ENCODE data around the gene SORBS2. TPM values are rescaled to one million over a fixed set of nuclear protein-coding genes. Genes with fewer than 3 reads are reported as not detected.

SORBS2 gene
- total RNA-seq, 1 donor from 2014 or later: 819 TPM

DNA sequence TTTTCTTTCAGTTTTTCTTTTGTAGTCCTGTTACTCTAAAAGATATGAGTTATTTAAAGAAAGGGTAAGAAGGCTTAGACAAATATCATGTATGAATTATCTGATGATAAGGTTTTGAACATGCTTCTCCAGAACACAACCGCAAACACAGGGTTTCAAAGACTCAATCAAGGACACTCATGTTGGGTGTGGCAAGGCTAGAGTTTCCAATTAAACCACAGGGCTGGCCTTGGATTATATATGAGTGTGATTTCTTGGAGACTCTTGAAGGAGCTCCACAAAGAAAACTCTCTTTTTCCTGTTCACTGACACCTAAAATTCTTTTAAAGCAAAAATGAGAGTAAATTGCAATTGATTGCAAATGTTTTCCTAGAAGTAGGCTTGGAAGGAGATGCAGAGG lies 166.6 kb downstream of the SORBS2 start:
- intact Hi-C loops (cut with DNase I): no loop called here
- ATAC-seq (ENCODE audit: poor library complexity) (no peak), DNase-seq (no peak)

DNA sequence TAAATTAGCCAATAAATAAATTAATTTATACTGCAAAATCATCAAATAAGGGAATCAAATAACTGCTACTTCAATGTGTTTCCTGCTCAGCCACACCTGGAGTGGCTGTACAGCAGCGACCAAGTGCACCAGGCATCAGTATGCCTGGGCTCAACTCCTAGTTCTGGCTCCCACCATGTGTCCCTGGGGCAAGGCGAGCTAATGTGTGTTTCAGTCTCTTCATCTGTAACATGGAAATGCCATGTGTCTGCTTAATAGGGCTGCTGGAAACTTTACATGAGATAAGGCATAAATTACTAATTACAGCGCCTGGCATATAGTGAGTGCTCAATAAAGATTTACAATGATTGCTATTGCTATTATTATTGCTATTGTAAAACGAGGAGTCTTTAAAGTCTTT lies 167.6 kb downstream of the SORBS2 start:
- intact Hi-C loops (cut with DNase I): loop anchor here (5.0 kb wide), 1 partner anchor 393 kb away; no protein-coding TSS in a partner anchor
- ATAC-seq (ENCODE audit: poor library complexity) (no peak), DNase-seq (no peak)

DNA sequence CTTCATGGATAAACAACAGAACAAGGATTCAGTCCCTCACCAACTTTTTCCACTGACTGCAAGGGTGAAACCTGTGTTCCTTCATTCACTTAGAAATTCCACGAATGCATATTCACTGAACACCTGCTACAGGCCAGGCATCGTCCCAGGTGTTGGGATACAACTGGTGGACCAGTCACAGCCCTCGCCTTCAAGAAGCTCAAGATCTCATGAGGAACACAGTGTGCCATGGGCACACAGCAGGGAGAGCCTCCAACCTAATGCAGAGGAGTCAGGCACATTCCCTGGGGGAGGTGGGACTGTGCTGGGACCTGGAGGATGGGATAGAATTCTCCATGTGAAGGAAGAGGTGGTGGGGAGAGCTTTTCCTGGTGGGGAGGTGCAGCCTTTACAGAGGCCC lies 169.1 kb downstream of the SORBS2 start:
- DNase-seq: no peak
- intact Hi-C loops (cut with DNase I): loop anchor here (5.0 kb wide), 1 partner anchor 394 kb away; no protein-coding TSS in a partner anchor
- ATAC-seq (ENCODE audit: poor library complexity): no peak

DNA sequence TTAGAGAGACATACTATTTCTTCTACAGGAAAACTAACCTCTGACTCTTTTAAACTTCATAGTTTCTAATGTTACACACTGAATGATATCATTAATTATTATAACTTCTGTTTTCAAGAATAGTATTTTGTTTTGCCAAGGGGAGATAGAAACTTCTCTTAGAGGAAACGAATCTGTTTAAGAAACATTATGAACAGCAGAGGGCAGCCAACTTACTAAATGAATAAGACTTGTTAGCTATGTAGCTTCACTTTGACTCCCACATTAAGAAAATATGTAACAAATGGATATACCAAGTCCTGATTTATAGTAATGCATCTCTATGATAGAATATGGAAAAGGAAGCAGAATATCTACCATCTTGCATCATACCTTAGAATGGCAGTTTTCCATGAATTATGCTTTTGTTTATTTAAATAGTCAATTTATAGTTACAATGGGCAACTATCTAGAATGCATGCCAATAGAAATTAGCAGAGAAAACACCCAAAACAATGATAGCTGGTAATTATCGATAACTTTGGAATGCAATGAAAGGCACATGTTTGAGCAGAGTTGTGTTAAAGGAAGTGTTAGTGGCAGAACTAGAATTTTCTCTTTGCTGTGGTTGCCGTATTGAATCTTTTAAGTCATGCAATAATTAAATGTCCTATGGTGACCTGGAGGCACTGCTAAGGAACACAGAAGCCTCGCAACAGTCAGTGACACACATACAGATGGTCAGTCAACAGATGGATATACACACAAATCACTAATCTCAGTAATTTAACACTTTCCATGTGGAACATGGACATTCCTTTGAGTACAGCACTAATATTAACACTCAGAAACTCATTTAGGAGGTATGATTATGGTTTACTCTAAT lies 171.0 kb downstream of the SORBS2 start:
- intact Hi-C loops (cut with DNase I): loop anchor here (5.0 kb wide), 1 partner anchor 396 kb away; no protein-coding TSS in a partner anchor
- no peak for ATAC-seq (ENCODE audit: poor library complexity)
- DNase-seq: no peak

DNA sequence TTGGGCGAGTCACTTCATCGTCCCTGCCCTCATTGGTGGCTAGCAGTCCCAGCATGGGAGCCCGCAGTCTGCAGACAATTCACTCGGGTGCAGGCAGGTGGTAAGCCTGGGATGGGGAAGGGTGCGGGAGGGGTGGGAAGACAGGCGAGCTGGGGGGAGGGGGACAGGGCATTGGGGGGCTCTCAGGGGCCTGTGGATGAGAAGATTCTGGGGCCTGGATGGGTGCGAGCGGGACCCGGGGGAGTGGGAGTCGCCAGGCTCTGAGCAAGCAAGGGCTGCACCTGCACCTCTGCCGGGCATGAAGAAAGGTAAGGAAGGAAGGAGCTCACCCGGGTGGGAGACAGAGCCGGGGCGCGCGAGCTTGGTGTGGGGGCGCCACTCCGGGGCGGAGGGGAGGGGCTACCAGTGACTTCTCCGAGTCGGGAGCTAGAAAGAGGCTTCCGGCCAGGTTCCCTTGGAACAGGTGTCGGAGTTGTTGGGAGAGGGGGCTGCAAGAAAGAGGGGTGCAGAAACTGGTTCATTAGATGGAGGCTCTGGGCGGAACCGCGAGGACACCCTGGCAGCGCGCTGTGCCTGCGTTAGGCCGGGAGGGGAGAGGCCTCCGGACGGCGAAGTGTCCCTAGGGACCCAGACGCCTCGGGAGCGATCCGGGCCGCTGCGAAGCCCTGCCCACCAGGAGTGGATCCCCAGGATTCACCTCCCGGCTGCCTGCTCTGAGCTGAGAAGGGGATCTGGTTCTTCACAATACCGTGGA lies 173.3 kb downstream of the SORBS2 start:
- intact Hi-C loops (cut with DNase I): no loop called here
- ATAC-seq (ENCODE audit: poor library complexity): peak; percentile 37
- no peak for DNase-seq

DNA sequence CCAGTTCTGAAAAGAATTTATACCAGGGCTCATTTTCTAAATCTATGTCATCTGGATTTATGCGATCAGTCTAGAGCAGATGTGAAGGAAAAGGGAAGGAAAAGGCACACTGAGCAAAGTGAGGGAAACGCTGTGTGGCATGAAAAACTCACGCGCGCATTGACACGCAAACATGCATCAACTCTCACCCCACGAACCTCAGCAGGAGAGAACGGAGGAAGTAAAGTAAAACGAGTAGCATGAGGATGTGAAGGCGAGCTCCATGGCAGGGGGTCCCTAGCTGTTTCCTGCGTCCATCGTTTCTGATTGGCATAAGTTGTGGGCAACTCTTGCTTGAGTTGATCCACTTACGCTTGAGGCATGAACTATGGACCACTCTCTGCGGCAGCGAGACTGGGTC lies 173.9 kb downstream of the SORBS2 start:
- ATAC-seq (ENCODE audit: poor library complexity) (no peak), DNase-seq (no peak)
- intact Hi-C loops (cut with DNase I): no loop called here

DNA sequence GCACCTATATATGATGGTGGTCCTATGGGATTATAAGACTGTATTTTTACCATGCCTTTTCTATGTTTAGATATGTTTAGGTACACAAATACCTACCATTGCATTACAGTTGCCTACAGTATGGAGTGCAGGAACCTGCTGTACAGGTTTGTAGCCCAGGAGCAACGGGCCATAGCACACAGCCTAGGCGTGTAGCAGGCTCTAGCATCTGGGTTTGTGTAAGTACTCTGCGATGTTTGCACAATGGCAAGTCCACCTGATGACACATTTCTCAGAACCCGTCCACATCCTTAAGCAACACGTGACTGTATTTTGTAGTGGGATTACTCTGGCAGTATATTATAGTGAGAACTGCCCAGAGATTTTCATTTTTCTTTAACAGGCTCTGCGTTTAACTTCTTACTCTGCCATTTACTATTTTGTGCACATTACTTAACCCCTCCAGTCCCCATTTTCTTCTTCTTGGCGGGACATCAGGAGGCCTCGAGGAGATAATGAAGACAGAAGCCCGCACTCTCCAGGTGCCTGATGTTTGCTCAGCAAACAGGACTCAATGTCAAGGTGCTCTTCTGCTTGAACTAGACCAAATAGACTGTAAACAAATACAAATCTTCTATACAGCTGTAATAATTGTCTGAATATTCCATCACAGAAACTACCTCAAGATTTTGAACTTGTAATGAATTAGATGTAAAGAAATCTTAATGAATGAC lies 174.7 kb downstream of the SORBS2 start:
- DNase-seq (no peak), ATAC-seq (ENCODE audit: poor library complexity) (no peak)
- intact Hi-C loops (cut with DNase I): no loop called here

DNA sequence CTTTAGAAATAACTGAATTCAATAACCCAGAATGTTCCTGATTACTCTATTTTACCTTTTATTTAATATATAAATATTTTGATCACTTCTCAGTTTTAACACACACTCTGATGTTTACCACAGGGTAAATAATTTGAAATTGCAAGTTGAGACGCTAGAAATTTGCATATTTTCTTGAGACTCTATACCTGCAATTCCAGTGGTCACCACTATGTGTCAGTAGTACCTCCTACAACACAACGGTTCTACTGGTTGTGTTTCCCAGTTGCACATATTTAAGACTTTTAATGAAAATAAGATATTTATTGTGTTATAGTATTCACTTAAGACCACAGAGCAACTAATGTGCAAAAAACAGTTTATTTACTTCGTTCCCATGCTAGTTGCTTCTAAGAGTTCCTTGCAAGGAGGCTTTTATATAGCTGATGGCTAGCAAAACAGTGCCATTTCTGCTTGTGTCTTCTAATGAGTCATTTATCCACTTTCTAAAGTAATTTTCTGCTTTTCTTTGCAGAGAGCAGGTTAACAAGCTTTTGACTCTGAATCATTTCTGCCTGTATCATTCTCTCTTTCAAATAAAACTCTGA lies 177.8 kb downstream of the SORBS2 start:
- intact Hi-C loops (cut with DNase I): no loop called here
- ATAC-seq (ENCODE audit: poor library complexity) (no peak), DNase-seq (no peak)

DNA sequence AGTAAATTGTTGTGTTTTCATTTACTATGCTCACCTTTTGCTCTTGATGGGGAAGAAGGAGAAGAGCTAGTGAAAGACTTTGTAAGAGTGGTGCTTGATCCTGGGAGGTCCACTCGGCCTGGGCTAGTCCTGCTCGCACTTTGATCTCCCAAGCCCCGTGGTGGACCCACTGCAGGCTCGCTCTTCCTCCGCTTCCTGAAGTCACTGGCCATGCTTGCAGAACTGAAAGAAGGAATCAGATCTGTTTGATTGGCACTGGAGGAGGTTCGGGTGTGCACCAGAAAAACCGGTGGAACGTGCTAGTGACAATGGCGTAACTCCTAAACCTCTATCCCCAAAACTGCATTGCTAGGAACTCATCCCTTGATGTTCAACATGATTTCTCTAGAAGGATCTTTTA lies 185.2 kb downstream of the SORBS2 start:
- DNase-seq (no peak), ATAC-seq (ENCODE audit: poor library complexity) (no peak)
- intact Hi-C loops (cut with DNase I): no loop called here

DNA sequence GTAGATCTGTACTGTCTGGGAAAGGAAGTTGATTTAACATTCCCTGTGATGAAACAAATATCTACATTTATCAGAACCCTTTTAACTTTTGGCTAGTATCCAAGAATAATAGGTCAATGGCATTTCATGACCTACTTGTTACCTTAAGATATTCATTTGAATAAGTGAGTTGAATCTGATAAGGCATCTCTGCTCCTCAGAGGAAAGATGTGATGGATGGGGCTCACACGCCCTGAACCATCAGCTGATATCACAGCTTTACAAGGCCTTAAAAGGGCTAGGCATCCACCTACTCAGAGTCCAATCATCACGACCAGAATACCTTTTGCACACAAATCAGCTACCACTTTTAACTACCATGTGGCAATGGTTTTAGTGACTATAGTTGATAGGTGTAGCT lies 186.5 kb downstream of the SORBS2 start:
- intact Hi-C loops (cut with DNase I): no loop called here
- DNase-seq: no peak
- ATAC-seq (ENCODE audit: poor library complexity): peak; percentile 16

DNA sequence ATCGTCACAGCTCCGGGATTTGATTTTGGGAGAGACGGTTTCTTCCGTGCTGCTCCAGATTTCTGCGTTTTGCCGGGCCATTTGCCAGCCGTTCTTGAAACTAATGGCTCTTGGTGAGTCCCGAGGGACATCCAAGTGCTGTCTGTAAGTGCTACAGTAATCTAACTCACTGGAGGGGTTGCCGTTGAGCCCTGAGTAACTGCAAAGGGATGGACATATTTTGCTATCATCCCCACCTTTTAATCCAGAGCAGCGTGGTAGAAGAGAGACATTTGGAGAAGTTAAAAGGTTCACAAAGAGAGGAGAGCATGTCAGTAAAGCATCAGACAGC lies 187.8 kb downstream of the SORBS2 start:
- DNase-seq: no peak
- ATAC-seq (ENCODE audit: poor library complexity): peak; percentile 43

DNA sequence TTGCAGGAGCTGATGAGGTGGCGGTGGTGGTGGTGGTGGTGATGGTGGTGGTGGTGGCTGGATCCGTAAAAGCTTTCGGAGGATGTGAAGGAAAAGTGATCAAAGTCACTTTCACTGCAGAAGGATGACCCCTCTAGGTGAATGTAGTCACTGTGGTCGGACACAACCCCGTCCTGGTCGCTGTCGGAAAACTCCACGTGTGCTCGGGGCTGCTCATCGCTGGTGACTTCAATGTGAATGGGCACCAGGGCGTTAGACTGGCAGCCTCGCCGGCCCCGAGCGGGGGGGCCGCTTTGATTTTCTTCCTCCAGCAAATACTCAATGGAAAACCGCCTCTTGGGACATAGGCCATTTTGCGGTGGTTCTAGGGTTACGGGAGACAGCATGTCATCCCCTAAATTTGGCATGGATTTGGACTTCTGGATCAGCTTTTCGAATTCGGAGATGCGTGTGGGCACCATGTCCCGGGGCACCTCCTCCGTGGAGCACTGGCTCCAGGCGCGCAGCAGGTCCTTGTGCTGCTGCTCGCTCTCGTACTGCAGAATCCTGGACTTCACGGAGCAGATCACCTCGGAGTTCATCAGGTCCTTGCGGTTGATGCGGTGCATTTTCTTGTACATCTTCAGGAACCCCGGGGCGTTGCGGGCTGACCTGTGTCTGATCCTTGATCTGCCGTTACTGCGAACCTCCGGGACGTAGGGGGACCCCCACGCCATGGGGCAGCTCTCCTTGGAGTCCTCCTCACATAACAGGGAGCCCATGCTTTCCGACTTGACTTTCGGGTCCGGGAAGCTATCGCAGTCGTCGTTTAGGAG lies 188.3 kb downstream of the SORBS2 start:
- DNase-seq (no peak), ATAC-seq (ENCODE audit: poor library complexity) (peak; percentile 25)
- intact Hi-C loops (cut with DNase I): no loop called here

More for the DNA sequence above, 187.8 kb downstream of the SORBS2 start:
- intact Hi-C loops (cut with DNase I): no loop called here

DNA sequence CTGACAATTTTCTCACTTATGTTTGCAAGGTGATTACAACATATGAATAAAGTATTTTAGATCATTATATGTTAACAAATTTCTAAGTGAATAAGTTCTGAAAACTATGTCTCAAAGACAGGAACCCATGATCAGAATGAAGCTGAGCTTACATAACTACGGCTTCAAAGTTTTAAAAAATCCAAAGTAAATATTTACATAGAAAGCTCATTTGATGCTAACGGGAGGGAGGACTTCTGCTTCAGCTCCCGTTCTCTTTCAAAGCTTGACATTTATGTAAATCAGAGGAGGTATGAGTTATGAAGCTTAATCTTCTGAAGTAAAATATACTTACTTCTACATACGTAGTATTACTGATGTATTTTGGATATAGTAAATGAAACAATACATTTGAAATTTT lies 203.8 kb downstream of the SORBS2 start:
- DNase-seq (no peak), ATAC-seq (ENCODE audit: poor library complexity) (no peak)
- intact Hi-C loops (cut with DNase I): no loop called here

DNA sequence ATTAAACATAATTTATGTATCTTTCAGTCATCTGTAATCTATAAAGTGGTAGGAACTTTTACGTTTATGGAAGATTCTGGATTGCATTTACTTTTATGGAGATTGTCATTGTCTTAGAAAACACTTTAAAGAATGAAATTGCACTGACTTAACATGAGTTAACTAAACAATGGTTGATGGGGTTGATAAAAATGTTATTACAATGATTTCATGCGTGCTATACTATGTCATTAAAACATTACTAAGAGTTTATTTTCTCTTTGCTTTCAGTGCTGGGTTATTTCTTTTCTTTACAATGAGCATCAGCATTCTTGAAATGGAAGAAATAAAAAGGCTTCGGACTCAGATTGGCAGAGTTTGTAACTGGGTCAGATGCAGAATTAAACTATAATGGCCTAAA lies 209.6 kb downstream of the SORBS2 start:
- ATAC-seq (ENCODE audit: poor library complexity): no peak
- no peak for DNase-seq
- intact Hi-C loops (cut with DNase I): no loop called here

DNA sequence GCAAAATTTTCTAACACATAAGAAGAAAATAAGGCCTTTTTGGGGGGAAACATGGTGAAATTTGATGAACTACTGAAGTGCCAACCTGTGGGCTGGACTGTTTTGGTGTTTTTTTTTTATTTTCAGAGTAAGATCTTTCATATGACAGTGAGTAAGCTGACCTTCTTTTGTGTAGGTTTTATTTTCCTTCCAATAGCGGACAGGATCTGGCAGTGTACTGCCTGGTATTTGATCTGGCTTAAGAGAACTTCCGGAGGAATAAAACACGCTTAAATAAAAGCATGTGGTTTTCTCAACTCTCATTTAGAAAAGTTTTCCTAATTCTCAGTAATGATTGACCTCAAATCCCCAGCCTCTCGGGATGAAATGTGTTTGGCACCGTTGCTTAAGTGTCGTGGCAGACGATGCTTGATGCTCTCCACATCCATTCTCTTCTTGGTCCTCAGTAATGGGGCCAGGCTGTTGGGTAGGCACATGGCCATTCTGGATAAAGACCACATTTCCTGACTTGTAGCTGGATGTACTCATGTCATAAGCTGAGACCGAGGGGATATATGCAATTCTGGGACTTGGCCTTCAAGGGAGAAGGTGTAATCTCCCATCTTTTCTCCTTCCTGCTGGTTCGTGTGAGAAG lies 211.1 kb downstream of the SORBS2 start:
- DNase-seq (no peak), ATAC-seq (ENCODE audit: poor library complexity) (no peak)
- intact Hi-C loops (cut with DNase I): no loop called here

DNA sequence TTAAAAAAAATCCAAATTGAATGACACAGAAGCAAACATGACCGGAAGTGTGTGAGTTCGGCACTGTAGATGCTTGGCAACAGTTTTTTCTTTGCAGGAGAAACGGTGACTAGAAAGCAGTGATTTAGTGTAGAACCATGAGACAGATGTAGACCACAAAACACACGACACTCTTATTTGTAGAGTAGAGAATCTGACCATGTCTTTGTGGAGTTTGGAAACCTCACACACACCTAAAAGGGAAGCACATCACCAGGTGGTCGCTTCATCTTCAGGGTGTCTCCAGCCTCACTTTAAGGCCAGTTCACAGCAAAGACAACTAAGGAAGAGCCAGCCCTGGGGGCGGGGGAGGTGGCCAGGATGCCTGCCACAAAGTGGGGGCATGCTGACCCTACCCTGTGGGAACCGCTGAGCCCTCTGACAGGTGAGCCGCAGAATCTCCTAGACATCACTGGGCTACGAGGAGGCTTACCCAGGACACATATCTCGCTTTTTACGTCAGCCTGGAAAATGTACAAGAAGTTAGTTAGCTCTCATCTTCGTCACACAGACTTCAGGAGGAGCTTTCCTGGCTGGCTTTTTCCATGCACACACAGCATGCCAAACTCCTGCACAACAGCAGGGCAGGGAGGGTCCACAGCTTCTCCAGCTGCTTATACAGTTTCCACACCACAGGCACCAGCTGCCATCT lies 212.3 kb downstream of the SORBS2 start:
- peak; percentile 10 for ATAC-seq (ENCODE audit: poor library complexity)
- DNase-seq: no peak
- intact Hi-C loops (cut with DNase I): loop anchor here (5.0 to 10.0 kb wide), 3 partner anchors 65 to 195 kb away; partner anchors contain the start of genes CCDC110 and PDLIM3
